NCI-H128 (cell line): ENCODE data around the gene ANO3.
"Not testable (repeated sequence)": the region's sequence is repeated elsewhere in the genome, so short reads cannot be mapped to it uniquely, and the experiment has no call there.

Source experiments
- DNase-seq: peaks from one replicate; lab custom pipeline; 2025; ENCODE audit not compliant: unreplicated experiment; lab: John Stamatoyannopoulos, UW

The ANO3 gene

DNA sequence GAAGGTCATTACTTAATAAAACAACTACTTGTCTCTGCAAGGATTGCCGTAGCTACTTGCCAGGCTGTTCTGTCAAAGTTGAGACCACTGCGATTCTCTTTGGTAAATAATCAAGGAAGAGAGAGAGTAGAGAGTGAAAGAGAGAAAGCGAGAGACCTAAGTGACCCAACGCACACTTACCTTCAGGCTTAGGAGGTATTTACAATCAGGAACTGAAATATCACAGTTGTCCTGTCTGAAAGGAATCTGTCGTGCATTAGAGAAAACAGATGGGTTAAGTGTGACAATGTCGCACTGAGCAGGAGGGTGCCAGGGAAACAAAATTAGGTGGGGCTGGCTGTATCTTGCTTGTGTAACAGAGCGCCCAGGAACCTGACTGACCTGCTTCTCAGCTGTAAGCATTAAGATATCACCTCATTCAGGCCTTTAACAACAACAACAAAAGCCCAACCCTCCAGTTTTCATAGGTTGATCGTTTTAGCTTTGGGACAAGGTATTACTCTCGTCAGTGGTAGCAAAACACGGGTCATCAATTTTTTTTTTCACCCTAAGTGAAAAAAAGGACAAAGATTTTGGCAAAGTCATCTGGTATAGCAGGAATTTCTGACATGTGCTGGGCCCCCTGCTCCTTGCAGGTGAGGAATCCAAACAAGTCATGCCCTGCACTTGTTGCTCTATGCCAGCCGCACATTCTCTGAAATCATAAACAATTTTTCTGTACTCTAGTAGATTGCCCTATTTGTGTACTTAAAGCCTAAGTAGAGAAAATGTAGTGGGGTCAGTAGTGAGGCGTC, 240.1 kb downstream of the ANO3 start, which contains the start of gene MUC15:
Gene MUC15 (minus strand): TSS at position 403 of the 794 bp plus-strand sequence. CDS start 5,169 bp downstream, outside the sequence.
- DNase-seq = no peak

DNA sequence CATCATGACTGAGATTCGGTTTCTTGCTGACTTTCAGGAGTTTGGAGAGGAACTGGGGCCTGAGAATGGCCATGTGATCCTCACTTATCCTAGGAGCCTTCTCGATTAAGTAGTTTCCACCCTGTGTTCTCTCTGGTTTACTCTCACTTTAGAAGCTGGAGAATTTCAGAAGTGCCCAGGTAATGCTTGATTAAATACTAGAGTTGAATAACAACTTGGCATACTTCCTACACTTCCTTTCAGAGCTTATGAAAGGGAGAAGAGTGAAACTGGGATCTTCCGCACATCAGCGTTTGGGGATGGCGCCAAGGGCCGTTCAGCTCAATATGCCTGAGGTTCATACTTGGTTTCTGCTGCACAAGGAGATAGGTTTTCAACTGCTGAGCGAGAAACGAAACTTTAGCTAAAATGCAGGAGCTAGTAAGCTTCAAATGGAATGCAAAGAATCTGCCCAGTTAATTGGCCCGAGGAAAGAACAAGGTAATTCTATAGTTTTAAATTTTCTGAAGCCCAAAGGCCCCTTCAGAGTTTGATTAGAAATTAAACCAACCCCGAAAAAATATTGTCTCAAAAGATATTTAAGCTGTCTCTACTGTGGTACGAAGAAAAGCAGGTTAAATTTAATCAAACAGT, 241.0 kb downstream of the ANO3 start:
- no peak for DNase-seq

- DNase-seq = no peak
Measured at GRCh38 chr11:26573896-26574295, 242.0 kb downstream of the ANO3 start.

DNA sequence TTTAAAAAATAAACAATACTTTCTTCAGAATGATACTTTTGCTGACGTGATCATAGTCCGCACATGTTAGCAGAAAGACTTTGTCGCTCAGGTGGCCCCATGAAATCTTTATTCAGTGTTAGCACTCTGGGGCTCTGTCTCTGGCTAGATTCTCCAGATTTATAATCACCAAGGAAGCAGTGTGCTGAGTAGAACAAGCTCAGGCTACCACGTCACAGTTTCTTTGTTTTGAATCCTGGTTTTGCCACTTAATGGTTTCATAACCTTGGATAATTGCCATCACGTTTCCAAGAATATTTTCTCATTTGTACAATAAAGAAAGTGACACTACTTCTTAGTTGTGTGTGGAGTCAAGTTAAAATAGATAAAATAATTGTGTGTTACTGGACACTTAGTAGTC, 244.0 kb downstream of the ANO3 start:
- DNase-seq = no peak

- no peak for DNase-seq
Measured at GRCh38 chr11:26578998-26579661, 247.2 kb downstream of the ANO3 start.

DNA sequence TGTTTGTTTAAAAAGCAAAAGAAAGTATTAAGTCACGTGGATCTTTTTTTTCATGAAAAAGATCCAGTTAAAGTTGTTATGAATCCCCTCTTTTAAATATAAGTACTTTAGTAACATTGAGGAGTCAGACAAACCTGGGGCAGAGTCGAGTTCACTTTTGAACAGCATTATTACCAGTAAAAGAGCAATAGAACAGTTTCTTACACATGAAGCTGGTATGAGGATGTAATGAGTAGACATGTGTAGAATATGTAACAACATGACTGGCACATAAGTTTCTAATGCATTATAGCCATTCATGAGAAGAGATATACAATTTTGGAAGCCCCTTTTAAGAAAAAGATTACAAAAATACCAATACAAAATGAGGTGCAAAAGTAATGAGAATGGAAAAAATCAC, 247.8 kb downstream of the ANO3 start:
- DNase-seq = no peak

- no peak for DNase-seq
Measured at GRCh38 chr11:26580929-26581328, 249.0 kb downstream of the ANO3 start.

- DNase-seq = no peak
Measured at GRCh38 chr11:26583550-26583949, 251.6 kb downstream of the ANO3 start.

DNA sequence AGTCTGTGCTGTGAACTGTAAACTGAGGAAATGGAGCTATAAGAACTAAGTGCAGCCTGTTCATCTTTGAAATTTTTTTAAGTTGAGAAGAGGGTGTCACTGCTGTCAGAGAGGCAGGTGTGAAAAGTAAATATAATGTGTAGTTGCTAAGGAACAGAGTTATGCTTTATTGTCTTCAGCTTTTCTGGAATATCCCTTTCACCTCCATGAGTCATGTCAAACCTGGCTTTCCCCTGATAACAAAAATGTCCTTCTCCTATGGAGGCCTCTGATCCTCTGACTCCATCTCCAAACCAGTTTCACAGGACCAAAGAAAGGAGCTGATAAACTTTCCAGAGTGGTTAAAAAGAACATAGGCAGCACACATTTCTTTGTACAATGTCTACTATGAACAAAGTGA, 252.9 kb downstream of the ANO3 start:
- DNase-seq = no peak

- no peak for DNase-seq
Measured at GRCh38 chr11:26587073-26587472, 255.1 kb downstream of the ANO3 start.

GRCh38 chr11:26593691-26594090, 261.8 kb downstream of the ANO3 start:
- no peak for DNase-seq

DNA sequence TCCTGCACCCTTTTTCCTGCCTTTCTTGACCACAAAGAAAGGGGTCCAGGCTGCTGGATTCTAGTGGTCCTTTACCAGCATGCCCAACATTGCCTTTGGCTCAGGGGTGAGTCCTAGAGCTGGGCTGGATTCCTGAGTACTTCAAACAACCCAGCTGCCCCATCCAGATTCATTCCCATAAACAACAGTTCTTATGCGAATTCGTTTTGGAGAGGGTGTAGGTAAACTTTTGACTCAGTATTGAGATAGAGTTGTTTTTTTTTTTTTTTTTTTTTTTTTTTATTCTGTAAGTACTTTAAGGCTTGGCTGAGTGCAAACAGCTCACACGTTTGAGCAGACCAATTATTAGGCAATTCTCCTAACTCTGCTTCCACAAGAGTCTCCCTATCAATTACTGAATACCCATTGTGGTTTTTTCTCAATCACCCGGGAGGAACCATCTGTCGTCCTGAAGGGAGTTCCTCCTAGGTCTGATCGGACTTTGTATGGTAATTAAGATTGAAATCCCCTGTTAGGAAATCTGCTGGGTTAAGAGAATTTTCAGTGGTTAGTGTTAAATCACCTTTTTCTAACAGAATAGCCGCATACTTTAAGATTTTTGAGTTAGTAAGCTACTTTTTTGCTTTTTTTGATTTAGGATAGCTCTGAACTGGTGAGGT, 263.4 kb downstream of the ANO3 start:
- DNase-seq = not testable (repeated sequence)

GRCh38 chr11:26597049-26597689, 265.2 kb downstream of the ANO3 start:
- DNase-seq = not testable (repeated sequence)

GRCh38 chr11:26597899-26598298, 266.0 kb downstream of the ANO3 start:
- DNase-seq = no peak

DNA sequence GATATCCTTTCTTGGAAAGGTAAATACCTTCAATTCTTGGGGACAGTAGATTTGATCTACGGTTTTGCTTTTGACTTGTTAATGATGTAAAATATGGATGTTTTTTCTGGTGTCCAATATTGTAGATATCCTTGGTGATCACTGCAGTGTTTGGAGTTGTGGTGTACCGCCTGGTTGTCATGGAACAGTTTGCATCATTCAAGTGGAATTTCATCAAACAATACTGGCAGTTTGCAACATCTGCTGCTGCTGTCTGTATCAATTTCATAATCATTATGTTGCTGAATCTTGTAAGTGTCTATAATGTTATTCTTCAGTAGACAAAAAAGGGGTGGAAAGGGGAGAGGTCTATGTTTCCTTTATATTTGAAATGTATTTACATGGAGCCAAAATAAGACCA, 267.5 kb downstream of the ANO3 start:
- no peak for DNase-seq

DNA sequence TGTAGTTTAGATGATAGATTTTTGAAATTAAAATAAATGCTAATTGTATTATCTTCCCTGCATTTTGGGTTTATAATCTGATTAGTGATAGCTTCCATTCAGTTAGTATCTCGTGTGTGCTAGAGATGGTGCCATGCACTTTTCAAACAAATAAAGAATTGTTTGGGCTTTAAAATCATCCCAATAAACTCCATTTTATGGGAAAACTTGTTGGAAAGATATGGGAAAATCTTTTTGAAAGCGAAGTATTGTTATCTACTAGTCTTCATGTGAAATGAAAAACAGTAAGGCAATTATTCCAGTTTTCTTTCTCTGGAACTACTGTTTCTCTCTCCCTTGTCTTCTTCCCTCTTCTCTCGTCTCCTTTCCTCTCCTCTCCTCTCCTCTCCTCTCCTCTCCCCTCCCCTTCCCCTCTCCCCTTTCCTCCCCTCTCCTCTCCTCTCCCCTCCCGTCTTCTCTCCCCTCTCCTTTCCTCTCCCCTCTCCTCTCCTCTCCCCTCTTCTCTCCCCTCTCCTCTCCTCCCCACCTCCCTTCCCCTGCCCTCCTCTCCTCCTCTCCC, 268.0 kb downstream of the ANO3 start:
- DNase-seq = no peak

- DNase-seq = no peak
Measured at GRCh38 chr11:26607725-26608506, 276.0 kb downstream of the ANO3 start.

DNA sequence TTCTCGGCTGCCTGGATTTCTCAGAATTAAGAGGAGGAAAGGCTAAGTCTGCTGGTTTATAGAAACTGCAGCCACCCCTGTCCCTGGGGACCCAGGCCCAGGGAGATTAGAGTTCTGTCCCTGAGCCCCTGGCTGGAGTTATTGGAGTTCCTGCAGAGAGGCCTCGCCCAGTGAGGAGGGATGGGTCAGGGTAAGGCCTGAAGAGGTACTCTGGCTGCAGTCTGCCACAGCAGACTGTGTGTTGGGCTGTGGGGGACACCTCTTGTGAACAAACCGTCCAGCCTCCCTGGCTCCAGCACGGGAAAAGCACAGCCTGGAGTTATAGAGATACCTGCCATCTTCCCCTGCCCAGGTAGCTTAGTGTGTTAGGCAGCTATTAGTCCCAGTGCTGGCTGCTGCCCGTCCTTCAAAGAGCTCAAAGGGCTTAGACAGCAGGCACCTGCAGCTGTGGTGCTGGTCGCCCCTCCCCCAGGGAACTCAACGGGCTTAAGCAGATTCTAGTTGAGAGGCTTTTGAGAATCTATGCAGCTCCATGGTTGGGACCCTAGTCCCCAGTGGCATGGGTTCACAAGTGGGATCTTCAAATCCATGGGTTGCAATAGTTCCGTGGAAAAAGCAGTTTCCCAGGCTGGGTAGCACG, 276.7 kb downstream of the ANO3 start:
- no peak for DNase-seq

GRCh38 chr11:26613759-26614158, 281.8 kb downstream of the ANO3 start:
- DNase-seq = no peak
